ENCODE results near the gene WNT5A.

The WNT5A gene

DNA sequence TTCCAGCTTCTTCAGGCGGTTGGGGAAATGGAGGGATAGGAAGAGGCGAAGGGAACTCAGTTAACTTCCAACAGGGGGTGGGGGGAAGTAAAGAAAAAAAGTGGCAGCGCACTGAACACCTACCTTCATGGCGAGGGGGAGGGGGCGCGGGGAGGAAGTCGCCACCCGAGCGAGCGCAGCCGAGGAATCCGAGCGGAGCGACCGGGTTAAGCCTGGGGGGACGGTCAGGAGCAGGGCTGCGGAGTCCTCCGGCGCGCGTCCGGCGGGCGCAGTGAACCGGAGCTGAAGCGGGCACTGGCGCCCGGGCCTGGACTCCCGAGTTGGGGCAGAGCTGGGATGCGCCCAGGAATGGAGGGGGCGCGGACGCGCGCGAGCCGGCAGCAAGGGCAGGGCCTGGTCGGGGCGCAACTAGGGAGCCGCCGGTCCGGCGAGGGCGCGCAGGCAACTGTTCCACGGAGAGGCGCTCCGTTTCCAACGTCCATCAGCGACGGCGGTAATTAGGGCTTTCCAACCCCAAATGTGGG, at the start of gene WNT5A:
WNT5A (minus strand) TSS at position 450 of the 524 bp plus-strand sequence; CDS start at position 129, 321 bp downstream.
- DNase-seq (ENCODE audit: low read depth in 2 of 2): no peak

DNA sequence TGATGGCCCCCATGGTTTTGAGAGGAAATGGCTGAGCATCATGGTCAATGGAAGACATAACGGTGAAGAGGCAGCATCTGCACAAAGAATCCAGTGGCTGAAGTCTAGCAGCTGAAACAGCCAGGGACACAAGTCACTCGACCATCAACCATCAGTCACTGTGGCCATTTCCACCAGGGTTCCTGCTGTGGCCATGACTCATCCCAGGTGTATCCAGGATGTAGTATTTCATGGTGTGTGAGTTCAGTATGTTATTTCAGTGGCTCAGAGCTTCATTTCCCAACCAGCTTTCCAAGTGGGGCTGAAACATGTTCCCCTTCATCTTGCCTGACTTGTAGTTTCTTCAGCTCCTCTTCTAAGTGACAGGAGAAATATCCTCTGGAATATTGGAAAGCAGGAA, 47.8 kb upstream of the WNT5A start:
- DNase-seq (ENCODE audit: low read depth in 2 of 2): no peak

DNA sequence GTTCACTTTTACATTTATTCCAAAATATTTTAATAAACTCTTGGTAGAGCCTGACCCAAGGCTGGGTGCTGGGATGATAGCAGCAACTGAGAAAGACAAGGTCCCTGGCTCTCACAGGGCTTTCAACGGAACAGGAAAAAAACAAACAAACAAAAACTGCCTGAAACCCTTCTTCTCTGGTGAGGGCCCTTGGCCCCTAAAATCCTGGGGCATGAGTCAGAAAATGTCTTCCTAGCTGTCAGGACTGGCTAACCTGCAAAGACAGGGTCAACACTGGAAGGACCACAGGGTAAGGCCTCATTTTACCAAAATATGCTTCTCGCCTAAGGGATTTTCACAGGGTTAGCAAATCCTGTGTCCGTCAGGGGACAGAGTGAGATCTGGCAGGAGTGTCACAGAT, 45.7 kb upstream of the WNT5A start:
- no peak for DNase-seq (ENCODE audit: low read depth in 2 of 2)

DNA sequence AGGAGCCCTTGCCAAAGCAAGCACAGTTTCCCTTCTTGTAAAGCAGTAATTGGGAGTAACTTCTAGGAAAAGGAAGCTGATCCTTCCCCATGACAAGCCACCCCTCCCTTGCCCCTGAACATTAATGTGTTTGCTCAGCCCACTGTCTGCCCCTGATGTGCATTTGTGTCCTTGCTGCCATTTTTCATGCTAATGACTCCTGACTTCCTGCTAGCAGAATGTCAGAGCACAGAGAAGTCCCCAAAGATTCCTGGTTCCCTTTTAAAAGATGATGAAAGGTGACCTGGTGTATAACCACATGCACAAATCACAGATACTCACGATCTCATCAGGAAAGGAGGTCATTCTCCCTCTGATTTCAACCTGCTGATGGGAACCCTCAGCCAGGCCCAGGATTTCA, 44.2 kb upstream of the WNT5A start:
- DNase-seq (ENCODE audit: low read depth in 2 of 2): no peak

DNA sequence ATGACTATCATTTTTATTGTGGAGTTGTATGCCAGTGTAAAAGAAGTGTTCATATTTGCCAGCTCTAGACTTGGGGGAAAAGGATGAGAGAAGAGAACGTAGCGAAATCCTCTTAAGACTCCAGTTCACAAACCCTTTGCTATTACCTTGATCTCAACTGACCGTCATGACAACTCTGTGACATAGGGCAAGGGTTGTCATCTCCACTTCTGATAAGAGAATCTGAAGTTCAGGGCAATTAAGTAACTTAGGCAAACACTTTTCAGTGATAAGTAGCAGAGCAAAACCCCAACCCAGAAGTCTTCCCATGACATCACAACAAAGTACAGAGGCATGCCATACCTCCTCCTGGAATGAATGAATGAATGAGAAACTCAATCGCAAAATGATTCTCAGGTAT, 40.3 kb upstream of the WNT5A start:
- no peak for DNase-seq (ENCODE audit: low read depth in 2 of 2)

DNA sequence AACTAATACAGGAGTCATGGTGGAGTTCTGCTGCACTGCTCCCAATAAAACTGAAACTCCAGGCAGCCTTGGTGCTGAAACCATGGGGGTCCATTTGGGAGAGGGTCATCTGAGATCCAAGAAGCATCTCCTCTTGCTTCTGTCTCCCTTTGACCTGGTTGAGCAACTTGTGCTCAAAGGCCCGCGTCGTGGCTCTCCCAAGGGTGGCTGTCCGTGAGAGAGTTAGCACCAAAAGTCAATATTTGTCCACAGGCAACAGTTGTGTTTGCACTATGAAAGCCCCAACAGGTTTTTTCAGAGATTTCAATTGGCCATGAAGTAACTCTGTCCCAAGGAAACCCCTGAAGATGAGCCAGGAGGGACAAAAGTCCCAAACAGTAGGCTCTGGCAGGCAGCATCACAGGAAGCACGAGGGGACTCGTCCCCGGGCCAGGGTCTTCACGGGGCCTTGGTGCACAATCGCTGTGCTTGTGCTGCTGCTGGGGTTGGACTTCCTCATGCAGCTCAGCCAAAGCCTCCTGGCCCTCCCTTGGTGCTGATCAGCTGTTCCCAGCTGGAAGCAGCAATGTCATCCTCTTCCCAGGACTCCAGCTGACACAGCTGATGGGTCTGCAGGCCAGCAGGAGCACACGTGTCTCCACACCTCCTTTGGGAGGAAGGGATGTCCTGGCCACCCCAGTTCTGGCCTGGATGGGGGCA, 39.4 kb upstream of the WNT5A start:
- no peak for DNase-seq (ENCODE audit: low read depth in 2 of 2)

DNA sequence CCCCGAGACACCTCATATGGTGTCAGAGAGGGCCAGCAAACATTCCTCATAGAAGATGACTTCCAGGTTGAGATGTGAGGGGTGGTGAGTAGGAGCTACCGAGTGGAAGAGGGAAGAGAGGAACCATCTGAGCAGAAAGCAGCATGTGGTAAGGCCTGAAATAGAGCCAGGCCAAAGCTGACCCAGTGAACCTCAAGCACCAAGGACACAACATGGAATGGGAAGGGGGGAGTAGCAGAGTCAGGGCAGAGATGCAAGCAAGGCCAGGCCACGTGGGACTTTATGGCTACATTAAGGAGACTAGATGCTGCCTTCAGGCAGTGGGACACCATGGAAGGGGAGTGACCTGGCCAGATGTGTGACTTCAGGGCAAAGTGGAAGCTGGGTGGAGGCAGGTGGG, 38.3 kb upstream of the WNT5A start:
- DNase-seq (ENCODE audit: low read depth in 2 of 2): no peak

DNA sequence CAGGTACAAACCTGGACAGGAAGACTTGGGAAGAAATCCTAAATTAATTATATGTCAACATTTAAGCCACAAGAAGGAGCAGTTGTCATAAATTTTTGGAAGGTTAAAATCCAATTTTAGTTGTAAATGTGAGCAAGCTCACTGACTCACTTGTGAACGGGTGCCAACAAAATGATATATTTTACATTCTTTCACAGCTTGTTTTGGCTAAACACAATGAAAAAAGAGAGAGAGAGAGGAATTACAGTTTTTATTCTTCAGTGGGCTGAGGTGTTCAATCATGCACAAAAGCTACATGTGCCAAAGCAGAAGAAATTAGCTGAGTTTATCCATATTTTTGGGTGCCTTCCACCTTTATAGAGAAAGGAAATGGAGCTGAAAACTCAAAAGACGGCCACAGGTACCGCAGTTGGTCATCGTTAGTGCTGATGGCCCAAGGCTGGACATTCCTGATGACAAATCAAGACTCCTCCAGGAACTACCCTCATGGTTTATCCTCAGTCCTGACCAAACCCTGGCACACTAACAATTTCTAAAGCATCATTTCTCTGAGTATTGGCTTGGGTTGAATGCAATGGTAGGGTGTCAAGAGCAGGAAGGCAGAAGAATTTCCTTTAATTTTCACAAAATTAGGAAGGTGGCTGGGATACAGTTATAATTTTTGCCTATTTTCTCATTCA, 37.6 kb upstream of the WNT5A start:
- peak; percentile 68 to 78 for DNase-seq (ENCODE audit: low read depth in 2 of 2)

DNA sequence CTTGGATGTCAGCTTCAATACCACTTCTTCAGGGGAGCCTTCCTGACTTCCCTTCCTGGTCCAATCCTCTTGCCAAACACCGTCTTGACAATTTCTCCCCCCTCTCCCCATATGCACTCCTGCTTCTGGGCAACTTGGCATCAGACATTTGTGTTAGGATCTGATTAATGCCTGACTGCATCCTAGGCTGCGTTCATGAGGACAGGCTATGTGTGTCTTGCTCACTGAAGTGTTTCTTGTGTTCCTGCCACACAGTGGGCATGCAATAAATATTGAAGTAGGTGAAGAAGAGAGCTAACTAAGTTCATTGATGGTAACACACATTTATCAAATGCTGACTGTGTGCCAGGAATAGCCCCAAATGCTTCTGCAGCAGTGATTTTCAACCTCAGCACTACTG, 36.4 kb upstream of the WNT5A start:
- DNase-seq (ENCODE audit: low read depth in 2 of 2): no peak

DNA sequence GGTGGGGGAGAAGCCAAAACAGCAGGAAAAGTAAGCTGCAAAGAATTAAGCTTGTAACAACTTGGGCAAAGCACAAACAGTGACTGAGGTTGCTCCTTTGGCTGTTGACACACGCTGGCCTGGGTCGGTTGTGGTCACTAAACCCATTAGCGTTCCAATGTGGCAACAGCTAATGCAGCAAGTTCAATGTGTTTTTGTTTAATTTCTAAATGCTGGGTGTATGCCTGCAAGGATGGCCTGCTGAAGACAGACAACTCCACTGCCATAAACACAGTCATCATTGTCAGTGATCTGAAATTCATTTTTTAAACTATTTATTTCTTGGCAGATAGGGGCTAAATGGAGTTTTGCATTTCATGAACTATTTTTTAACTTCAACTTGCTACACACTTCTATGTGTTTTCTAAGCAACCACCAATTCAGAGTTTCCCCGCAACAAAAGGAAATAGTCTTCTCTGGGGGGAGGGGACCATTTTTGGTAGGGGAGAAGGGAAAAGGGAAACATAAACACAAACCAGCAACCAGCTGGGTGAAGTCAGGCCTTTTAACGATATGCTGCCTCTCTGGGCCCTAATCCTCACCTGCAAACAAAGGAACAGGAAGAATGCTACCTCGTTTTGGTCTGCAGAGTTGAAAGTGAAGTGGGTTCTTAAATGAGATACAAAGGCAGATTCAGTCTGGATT, 34.8 kb upstream of the WNT5A start:
- DNase-seq (ENCODE audit: low read depth in 2 of 2): peak; percentile 69 to 72

DNA sequence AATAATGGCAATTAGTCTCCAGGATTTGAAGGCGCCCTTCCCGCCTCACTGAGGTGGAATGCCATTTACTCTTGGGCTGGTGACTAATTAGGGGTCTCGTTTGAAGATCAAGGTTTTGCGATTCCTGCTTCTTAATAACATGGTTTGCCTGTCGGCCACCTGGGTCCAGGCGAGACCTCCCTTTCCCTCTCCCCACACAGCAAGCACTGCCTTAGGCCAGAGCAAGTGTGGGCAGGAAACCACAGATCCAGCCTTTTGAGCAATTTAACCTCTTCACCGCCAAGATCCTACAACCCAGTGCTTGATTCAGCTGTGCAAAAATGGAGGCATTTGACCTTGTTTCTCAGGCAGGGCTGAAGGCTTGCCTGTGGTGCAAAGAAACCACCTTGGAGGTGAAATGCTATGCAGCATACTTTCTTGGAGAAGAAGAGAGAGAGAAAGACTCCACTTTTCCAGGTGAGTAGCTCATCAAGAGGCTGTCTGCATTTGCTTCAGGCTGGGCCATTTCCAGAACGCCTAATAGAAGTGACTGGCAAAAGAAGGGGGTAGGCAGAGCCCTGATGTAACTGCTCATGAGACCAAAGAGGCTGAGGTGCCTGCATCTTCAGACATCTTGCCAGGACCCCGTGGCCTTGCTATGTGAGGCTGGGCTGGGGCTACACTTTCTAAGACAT, 34.1 kb upstream of the WNT5A start:
- no peak for DNase-seq (ENCODE audit: low read depth in 2 of 2)

DNA sequence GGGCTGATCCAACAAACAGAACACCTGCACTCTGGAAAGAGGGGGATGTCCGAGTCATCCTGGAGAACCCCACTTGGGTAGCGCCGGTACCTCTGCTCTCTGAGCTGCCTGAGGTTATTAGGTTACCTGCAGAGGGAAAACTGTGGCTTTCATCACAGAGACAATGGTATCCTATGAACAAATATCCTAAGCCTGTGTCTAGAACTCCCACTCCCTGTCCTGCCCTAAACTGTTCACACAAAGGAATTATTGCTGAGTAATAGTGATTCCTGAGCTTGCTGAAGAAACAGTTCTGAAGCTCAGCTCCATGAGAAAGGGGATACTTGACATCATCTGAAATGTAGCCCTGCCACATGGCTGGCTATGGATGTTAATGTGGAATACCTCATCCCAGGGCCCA, 31.9 kb upstream of the WNT5A start:
- DNase-seq (ENCODE audit: low read depth in 2 of 2): no peak

DNA sequence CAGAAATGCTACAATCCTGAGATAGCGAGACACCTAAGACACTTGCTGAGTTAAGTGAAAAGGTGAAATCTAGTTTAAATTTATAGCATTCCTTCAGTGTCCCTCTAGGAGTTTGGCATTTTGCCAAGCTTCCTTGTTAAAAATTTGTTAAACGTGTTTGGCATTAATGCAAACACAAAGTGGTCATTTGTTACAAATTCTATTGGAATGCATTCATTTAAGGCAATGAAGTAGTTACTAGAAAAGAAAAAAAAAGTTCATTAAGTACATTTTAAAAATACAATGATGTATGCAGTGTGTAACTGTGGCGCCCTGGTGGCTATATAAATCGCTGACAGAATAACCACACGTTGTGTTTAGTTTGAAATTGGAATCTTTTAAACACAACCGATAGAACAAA, 31.3 kb upstream of the WNT5A start:
- peak; percentile 36 to 58 for DNase-seq (ENCODE audit: low read depth in 2 of 2)

DNA sequence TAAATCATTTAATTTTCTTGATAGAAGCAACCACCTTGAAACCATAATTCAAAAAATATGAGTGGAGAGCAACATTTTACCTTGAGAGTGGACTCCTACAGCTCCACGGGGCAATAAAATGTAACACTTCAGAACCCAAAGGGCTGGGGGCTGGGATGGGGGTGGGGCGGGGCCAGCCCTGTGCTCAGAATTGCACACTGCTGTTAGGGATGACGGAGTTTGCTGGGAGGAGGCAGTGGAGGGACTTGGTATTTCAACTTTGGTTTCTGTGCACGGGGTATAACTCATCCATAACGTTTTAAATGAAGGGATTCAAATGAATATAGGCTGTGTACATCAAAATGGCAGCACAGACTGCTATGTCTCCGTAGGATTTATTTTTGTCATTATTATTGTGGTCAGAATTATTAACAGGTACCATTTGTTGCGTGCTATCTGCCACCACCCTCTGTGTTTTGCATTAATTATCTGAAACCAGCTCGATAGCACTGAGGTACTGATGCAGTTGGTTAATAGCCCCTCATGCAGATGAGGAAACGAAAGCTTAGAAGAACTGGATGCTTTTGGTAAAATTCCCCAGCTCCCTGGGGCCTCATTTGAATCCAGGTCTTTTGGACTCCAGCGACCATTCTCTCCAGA, 29.4 kb upstream of the WNT5A start:
- DNase-seq (ENCODE audit: low read depth in 2 of 2): no peak

DNA sequence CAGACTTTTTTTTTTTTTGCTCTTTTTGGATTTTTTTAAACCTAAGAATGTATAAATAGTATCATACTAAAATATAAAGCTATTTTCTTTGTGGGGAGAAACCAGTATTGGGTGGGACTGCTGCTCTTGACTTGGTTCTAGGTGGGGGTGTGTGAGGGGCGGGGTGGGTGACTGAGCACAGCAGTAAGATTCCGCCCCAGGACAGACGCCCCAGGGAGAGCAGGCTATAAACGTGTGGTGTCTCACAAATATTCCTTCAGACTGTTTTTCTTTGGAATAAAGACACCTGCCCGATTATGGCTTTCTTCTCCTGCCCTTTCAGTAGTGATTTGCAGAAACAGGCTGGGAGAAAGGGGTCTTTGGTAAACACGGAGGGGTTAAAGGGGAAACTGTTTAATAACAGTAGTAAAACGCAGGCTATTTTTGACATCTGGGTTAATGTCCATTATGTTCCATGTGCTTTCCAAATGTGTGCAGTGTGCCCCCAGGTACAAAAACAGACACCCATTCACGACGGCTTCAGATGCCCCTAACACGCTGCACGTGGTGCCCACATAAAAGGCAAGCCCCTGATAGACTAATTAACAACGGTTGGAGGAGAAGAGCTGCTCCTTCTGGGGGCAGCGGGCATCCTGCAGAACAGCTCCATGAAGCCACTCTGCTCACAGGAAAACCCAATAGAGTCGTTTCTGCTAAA, 28.6 kb upstream of the WNT5A start:
- no peak for DNase-seq (ENCODE audit: low read depth in 2 of 2)

DNA sequence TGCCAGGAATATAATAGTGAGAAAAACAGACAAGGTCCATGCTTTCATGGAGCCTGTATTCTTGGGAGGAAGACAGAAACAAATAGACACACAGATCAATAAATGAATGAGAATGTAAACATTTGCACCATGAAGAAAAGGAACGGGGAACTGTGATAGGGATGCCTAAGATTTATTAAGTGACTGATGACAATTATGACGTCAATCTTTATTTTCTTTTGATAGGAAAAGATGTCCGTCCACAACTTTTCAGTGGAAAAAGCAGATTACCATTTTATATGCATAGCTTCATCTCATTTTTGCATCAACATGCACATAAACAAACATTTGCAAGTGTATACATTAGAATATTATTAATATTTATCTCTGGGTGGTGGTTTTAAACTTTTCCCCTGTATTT, 27.9 kb upstream of the WNT5A start:
- DNase-seq (ENCODE audit: low read depth in 2 of 2): no peak

DNA sequence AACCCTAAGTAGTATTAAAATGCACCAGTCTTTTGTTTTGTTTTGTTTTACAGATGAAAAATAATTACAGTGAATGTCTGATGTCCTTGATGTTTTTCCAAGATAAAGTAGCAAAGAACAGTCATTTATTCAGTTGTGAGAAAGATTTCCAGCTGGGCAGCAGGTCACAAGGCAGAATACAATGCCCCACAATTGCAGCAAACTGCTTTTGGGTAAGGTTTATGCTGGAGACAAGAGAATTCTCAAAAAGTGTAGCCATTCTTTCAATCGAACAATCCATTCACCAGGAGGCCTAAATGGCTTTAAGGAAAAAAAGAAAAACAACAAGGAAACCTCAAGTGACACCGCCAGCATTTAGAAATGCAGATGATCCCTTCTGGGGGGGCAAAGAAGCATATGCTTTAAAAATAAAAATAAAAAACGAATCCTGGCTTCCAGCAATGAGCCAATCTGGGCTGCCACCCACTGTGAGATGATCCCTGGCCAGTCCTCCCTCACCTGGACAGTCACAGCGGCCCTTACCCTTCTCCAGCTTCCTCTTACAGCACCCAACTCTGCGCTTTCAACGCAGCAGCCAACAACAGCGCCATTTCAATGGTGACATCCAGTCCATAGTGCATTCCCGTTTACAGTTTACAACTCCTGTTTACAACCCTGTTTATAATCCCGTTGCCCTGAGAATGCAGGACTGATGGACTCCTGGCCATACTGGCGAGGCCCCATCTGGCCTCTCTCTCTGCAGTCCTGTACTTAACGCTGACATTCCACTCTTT, 25.7 kb upstream of the WNT5A start:
- no peak for DNase-seq (ENCODE audit: low read depth in 2 of 2)

DNA sequence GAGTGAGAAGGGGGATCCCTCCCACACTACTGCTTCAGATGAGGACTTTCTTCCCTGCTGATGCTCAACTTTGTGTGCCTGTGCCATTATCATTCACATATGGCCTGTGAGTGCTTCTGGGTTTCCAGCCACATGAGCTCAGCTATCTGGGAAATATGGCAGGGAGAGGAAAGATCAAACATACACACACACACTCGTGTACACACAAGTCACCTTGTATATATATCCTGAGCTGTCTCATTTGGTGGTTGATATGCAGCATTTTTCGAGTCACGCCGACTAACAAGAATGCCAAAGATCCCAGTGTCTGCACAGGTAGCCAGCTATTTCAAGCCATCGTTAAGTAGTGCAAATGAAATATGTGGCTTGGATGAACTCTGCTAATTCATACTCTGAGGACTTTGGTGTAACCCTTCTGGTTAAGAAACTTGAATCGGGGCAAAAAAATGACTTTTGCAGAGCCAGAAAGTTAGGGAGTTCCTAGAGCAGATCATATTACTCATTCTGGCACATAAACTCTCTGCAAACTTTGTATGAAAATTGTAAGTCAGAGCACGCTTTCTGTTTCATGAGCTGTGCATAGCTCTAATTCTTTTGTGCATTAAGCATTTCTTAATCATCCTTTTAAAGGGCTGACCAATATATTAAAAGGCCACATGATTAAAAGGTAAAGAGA, 24.9 kb upstream of the WNT5A start:
- DNase-seq (ENCODE audit: low read depth in 2 of 2): peak; percentile 52 to 53

DNA sequence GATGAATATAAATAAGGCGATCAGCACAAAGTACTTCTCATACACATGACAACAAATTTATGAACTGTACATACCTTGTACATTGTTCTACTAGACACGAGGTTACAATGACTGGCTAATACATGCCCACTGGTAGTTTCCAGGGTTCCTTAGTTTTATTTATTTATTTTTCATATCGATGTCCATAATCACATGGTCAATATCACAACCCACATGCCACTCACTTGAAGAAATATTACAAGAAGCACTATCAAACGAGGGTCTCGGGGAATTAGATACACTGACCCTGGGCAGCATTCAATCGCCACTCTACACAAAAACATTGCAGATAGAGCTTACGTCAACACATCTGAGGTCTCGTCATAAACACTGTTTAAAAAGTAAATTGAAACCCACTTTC, 21.2 kb upstream of the WNT5A start:
- no peak for DNase-seq (ENCODE audit: low read depth in 2 of 2)

DNA sequence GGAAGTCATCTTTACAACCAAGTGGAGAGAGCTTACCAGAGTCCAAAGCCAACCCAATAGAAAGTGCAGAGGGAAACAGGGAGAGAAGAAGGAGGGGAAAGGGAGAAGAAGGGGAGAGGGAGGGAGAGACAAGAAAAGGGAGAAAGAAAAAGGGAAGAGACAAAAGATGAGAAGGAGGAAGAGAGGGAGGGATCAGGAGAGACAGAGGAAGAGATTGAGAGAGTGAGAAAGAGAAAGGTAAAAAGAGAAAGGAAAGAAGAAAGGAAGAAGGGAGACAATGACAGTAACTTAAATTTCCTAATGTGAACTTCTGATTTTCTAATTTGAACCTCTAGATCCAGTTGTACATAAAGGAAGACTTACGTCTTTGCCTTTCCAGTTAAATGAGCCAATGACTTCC, 20.7 kb upstream of the WNT5A start:
- no peak for DNase-seq (ENCODE audit: low read depth in 2 of 2)
